Measurements from ENCODE around the gene AKR1C4. TPM values are rescaled to one million over a fixed set of nuclear protein-coding genes. Genes with fewer than 3 reads are reported as not detected.
"Not testable (repeated sequence)": the region's sequence is repeated elsewhere in the genome, so short reads cannot be mapped to it uniquely, and the experiment has no call there.

AKR1C4 gene
- total RNA-seq, 1 experiment from 2014 or later = not detected

DNA sequence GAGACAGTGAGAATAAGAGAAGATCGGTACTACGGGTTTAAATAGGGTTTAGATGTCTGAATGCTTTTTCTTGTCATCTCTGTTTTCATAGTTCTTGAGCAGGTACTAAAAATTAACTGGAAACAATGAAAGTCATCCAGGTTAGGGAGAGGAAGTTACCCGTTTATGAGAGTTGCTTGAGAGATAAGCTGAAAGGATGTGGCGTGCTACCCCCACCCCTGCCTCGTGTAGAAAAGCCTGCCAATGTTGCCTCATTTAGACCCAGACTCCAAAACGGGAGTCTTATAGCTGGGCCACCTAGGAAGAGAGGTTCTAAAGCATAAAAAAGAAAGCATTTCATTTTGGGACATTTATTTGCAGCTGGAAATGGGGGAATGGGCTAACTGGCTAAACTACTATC lies 10.2 kb downstream of the AKR1C4 start:
- H2AFZ ChIP-seq (ENCODE audit: low read length) = no peak overlapping the region
- H3K4me2 ChIP-seq (ENCODE audit: low read length) = no peak overlapping the region
- H3K4me1 ChIP-seq (ENCODE audit: insufficient read depth, low read length) = no peaks in the 10 kb centered on the region
- ChIA-PET POLR2A (ENCODE audit: unreplicated experiment) (no interaction called here), CTCF (no interaction called here)
- DNase-seq = no peak
- no peak overlapping the region for H3K27ac ChIP-seq (ENCODE audit: low read length)
- H3K9me3 ChIP-seq (ENCODE audit: low read length) = no peaks in the 10 kb centered on the region
- H3K4me3 ChIP-seq (ENCODE audit: low read length) = no peak overlapping the region
- no peaks in the 10 kb centered on the region for H4K20me1 ChIP-seq (ENCODE audit: low read length)
- H3K9ac ChIP-seq (ENCODE audit: low read length) = no peak overlapping the region
- H3K27me3 ChIP-seq (ENCODE audit: low read length) = no peaks in the 10 kb centered on the region
- H3K79me2 ChIP-seq (ENCODE audit: low read length) = no peaks in the 10 kb centered on the region
- no peaks in the 10 kb centered on the region for H3K36me3 ChIP-seq (ENCODE audit: low read depth, low read length)
- TF ChIP-seq, protein P1, sequence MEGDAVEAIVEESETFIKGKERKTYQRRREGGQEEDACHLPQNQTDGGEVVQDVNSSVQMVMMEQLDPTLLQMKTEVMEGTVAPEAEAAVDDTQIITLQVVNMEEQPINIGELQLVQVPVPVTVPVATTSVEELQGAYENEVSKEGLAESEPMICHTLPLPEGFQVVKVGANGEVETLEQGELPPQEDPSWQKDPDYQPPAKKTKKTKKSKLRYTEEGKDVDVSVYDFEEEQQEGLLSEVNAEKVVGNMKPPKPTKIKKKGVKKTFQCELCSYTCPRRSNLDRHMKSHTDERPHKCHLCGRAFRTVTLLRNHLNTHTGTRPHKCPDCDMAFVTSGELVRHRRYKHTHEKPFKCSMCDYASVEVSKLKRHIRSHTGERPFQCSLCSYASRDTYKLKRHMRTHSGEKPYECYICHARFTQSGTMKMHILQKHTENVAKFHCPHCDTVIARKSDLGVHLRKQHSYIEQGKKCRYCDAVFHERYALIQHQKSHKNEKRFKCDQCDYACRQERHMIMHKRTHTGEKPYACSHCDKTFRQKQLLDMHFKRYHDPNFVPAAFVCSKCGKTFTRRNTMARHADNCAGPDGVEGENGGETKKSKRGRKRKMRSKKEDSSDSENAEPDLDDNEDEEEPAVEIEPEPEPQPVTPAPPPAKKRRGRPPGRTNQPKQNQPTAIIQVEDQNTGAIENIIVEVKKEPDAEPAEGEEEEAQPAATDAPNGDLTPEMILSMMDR (conservative IDR thresholded peaks at IDR 0.05; ENCODE audit: low read depth, low read length) = no peak
- TF ChIP-seq EZH2phosphoT487 (IDR thresholded peaks at IDR 0.05; ENCODE audit: borderline replicate concordance, low read length) = no peak
- TF ChIP-seq EZH2 (IDR thresholded peaks at IDR 0.05; ENCODE audit: low read length, unreplicated experiment) = no peak
- ATAC-seq = no peak
- H3F3A ChIP-seq (ENCODE audit: low read length, unreplicated experiment) = no peaks in the 10 kb centered on the region
- intact Hi-C loops (cut with micrococcal nuclease) = no loop called here
- H3K9me2 ChIP-seq (replicated peaks; ENCODE audit: low read length) = no peaks in the 10 kb centered on the region
- BruUV-seq (replicated peaks) = no TSS peak

DNA sequence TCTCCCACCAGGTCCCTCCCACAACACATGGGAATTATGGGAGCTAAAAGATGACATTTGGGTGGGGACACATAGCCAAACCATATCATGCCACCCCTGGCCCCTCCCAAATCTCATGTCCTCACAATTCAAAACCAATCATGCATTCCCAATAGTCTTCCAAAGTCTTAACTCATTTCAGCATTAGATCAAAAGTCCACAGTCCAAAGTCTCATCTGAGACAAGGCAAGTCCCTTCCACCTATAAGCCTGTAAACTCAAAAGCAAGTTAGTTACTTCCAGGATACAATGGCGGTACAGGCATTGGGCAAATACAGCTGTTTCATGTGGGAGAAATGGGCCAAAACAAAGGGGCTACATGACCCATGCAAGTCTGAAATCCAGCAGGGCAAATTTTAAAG lies 13.1 kb downstream of the AKR1C4 start:
- H4K20me1 ChIP-seq (ENCODE audit: low read length); H3K36me3 ChIP-seq (ENCODE audit: low read depth, low read length); H3K79me2 ChIP-seq (ENCODE audit: low read length); H3F3A ChIP-seq (ENCODE audit: low read length, unreplicated experiment); H3K9me3 ChIP-seq (ENCODE audit: low read length); H3K9ac ChIP-seq (ENCODE audit: low read length); H3K4me2 ChIP-seq (ENCODE audit: low read length); intact Hi-C loops (cut with micrococcal nuclease); DNase-seq; CTCF ChIA-PET; H3K27ac ChIP-seq (ENCODE audit: low read length); H3K4me1 ChIP-seq (ENCODE audit: insufficient read depth, low read length); H2AFZ ChIP-seq (ENCODE audit: low read length); POLR2A ChIA-PET (ENCODE audit: unreplicated experiment); ATAC-seq; H3K27me3 ChIP-seq (ENCODE audit: low read length); H3K4me3 ChIP-seq (ENCODE audit: low read length); H3K9me2 ChIP-seq (replicated peaks; ENCODE audit: low read length); BruUV-seq (replicated peaks): not testable (repeated sequence)

DNA sequence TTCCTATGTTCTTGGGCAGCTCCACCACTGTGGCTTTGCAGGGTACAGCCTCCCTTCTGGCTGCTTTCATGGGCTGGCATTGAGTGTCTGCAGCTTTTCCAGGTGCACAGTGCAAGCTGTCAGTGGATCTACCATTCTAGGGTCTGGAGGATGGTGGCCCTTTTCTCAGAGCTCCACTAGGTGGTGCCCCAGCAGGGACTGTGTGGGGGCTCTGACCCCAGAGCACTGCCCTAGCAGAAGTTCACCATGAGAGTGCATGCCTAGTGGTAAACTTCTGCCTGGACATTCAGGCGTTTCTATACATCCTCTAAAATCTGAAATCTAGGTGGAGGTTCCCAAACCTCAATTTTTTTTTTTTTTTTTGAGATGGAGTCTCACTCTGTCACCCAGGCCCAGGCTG lies 13.6 kb downstream of the AKR1C4 start:
- H3K4me3 ChIP-seq (ENCODE audit: low read length); H3K4me1 ChIP-seq (ENCODE audit: insufficient read depth, low read length); H3F3A ChIP-seq (ENCODE audit: low read length, unreplicated experiment); intact Hi-C loops (cut with micrococcal nuclease); H3K79me2 ChIP-seq (ENCODE audit: low read length); H3K27me3 ChIP-seq (ENCODE audit: low read length); H3K9me2 ChIP-seq (replicated peaks; ENCODE audit: low read length); H3K27ac ChIP-seq (ENCODE audit: low read length); H3K36me3 ChIP-seq (ENCODE audit: low read depth, low read length); H2AFZ ChIP-seq (ENCODE audit: low read length); BruUV-seq (replicated peaks); H3K4me2 ChIP-seq (ENCODE audit: low read length); H4K20me1 ChIP-seq (ENCODE audit: low read length); H3K9me3 ChIP-seq (ENCODE audit: low read length); ATAC-seq; POLR2A ChIA-PET (ENCODE audit: unreplicated experiment); DNase-seq; H3K9ac ChIP-seq (ENCODE audit: low read length); CTCF ChIA-PET: not testable (repeated sequence)

DNA sequence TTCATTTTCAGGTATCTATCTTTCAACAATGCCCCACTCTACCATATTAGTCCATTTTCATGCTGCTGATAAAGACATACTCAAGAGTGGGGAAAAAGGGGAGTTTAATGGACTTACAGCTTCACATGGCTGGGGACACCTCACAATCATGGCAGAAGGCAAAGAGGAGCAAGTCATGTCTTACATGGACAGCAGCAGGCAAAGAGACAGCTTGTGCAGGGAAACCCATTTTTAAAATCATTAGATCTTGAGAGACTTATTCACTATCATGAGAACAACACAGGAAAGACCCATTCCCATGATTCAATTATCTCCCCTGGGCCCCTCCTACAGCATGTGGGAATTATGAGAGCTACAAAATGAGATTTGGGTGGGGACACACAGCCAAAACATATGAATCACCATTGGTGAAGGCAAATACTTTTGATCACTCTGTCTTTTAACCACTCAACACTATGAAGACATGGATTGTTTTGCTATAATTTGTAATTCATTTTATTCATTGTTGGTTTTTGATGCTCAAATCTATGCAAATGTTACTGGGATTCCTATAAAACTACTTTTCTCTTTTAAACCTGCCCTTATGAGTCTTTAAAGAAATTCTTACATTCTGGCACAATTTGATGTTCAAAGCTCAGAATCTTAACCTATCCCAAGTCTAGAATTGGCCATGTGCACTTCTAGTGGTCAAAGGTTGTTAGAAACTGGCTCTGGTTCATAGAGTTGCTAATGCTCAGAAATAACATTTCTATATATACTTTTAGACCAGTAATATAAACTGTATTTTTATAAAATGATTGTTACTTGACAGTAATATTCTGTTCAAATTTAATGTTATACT lies 15.3 kb downstream of the AKR1C4 start:
- Histone ChIP-seq H2AFZ (ENCODE audit: low read length) (no peak overlapping the region), H3K4me2 (ENCODE audit: low read length) (no peak overlapping the region), H3K27ac (ENCODE audit: low read length) (no peak overlapping the region), H3K79me2 (ENCODE audit: low read length) (no peaks in the 10 kb centered on the region), H3K4me1 (ENCODE audit: insufficient read depth, low read length) (no peaks in the 10 kb centered on the region), H3F3A (ENCODE audit: low read length, unreplicated experiment) (no peaks in the 10 kb centered on the region), H3K9me3 (ENCODE audit: low read length) (no peaks in the 10 kb centered on the region), H3K9me2 (replicated peaks; ENCODE audit: low read length) (no peaks in the 10 kb centered on the region), H4K20me1 (ENCODE audit: low read length) (no peaks in the 10 kb centered on the region), H3K36me3 (ENCODE audit: low read depth, low read length) (no peaks in the 10 kb centered on the region), H3K27me3 (ENCODE audit: low read length) (no peaks in the 10 kb centered on the region), H3K4me3 (ENCODE audit: low read length) (no peak overlapping the region), H3K9ac (ENCODE audit: low read length) (no peak overlapping the region)
- ChIA-PET POLR2A (ENCODE audit: unreplicated experiment) (no interaction called here), CTCF (no interaction called here)
- DNase-seq (no peak), ATAC-seq (no peak)
- BruUV-seq (replicated peaks) = no TSS peak
- intact Hi-C loops (cut with micrococcal nuclease) = no loop called here
- TF ChIP-seq, protein P1 (conservative IDR thresholded peaks at IDR 0.05; ENCODE audit: low read depth, low read length) = no peak
- TF ChIP-seq EZH2 (IDR thresholded peaks at IDR 0.05; ENCODE audit: low read length, unreplicated experiment) = no peak
